ENCODE measurements around the gene ANKRD33B.

ANKRD33B gene

GRCh38 chr5:10579536-10580521 is 16.0 kb downstream of the ANKRD33B start:
- no peak for DNase-seq

- no peak for DNase-seq
Measured at GRCh38 chr5:10580531-10581423, 16.9 kb downstream of the ANKRD33B start.

GRCh38 chr5:10581424-10581748 is 17.5 kb downstream of the ANKRD33B start:
- DNase-seq = no peak

GRCh38 chr5:10581867-10582511 is 18.1 kb downstream of the ANKRD33B start:
- no peak for DNase-seq

- no peak for DNase-seq
Measured at GRCh38 chr5:10582512-10582897, 18.6 kb downstream of the ANKRD33B start.

DNA sequence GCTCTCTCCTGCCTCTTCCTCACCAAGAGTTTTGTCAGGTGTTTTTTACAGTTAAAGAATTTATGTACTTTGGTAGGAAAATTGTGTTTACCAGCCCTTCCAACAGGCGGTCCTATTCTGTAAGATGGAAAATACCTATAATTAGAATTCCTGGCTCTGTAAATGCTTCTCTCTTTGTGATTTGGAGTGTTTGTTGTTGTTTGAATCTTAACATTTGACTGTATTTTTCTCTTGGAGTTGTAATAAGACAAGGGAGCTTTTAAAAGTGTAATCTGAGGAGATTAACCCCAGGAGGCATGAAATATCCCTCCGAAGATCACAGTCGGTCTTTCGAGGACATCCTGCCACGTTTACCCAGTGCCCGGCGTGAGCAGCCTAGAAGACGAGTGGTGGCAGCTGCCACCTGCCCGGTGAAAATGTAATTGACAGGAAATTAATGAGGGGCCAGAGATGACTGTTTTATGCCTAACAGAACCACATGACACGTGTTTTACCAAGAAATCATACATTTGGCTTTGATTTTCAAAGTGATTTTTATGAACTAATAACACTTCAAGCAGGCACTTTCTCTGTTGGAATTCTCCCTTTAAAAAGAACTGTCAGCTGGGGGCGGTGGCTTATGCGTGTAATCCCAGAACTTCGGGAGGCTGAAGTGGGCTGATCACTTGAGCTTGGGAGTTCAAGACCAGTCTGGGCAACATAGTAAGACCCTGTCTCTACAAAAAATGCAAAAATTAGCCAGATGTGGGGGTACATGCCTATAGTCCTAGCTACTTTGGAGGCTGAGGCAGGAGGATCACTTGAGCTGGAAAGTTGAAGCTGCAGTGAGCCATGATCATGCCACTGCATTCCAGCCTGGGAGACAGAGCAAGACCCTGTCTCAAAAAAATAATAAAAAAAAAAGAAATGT is 20.0 kb downstream of the ANKRD33B start:
- no peak for DNase-seq

- DNase-seq = no peak
Measured at GRCh38 chr5:10584714-10585517, 21.0 kb downstream of the ANKRD33B start.

- DNase-seq = no peak
Measured at GRCh38 chr5:10585518-10585915, 21.6 kb downstream of the ANKRD33B start.

GRCh38 chr5:10586008-10586407 is 22.1 kb downstream of the ANKRD33B start:
- no peak for DNase-seq

GRCh38 chr5:10586555-10586954 is 22.7 kb downstream of the ANKRD33B start:
- no peak for DNase-seq

DNA sequence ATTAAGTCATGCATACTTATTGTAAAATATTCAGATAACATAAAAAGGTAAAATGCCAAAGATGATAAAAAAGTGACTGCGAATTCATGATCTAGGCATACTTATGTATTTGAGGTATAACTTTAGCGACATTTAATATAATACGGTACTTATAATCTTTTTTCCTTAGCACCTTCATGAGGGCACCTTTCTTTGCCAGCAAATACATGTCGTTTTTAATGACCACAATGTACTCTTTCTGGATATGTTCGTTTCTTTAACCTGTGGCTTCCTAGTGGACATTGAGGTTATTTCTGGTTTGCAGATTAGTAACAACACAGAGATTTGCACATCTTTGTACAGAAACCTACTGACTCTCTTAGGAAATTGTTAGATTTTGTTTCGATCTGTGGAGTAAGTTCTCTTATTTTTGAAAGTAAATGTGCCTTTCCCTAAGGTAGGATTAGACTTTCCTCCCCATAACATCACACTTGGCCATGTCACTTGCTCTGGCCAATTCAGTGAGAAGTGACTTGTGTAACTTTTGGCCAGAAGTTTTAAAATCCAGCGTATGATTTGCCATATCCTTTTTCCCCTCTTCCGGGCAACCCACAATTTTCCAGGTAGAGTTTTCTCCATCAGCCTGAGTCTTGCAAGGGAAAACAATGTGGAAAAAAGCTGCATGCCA is 24.4 kb downstream of the ANKRD33B start:
- DNase-seq = no peak

- DNase-seq = no peak
Measured at GRCh38 chr5:10588779-10589447, 25.0 kb downstream of the ANKRD33B start.

DNA sequence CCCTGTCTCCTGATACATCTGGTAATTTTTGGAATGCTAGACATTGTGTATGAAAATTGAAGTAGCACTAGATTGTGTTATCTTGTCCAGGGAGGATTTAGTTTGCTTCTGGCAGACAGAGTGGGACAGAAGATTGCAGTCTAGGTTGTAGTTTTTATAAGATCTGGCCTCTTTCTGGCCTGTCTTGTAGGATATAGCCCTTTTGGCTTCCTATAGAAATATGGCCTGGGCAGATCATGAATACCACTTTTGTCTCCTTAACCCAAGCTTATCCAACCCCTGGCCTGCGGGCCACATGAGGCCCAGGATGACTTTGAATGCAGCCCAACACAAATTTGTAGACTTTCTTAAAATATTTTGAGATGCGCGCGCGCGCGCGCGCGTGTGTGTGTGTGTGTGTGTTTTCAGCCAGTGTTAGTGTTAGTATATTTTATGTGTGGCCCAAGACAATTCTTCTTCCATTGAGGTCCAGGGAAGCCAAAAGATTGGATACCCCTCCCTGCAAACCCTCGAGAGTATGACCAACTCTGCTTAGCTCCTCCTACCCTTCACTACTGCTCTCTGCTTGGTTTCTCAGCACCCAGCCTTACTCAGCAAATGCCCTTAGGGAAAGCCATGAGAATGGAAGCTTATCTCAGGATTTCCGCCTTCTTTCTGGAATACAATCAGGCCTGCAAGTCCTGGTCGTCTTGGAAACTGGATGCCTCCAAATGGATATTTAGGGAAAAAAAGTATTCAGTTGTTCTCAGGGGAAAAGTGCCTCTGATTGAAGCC is 26.5 kb downstream of the ANKRD33B start:
- peak; percentile 53 for DNase-seq

GRCh38 chr5:10591159-10591558 is 27.3 kb downstream of the ANKRD33B start:
- no peak for DNase-seq

DNA sequence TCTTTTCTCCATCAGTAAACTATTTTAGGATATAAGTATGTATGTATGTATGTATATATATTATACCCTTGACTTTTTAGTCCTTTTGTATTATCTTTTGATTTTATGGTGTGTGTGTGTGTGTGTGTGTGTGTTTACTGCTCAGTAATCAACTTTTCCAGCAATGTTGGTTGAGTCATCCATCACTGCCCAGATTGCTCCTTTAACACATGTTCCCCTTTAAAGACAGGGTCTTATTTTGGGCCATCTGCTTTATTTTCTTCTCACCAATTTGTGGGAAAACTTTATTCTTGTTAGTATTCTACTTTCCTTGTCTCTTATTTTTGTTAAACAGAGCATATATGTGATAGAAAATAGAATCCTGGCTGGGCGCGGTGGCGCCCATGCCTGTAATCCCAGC is 28.1 kb downstream of the ANKRD33B start:
- DNase-seq = no peak

- DNase-seq = no peak
Measured at GRCh38 chr5:10592601-10593000, 28.7 kb downstream of the ANKRD33B start.

GRCh38 chr5:10593531-10594181 is 29.8 kb downstream of the ANKRD33B start:
- no peak for DNase-seq

- peak; percentile 27 for DNase-seq
Measured at GRCh38 chr5:10594591-10595210, 30.8 kb downstream of the ANKRD33B start.

Measured in fibroblast of skin of scalp (primary cell).